ENCODE results near the gene TARS1. TPM values are rescaled to one million over a fixed set of nuclear protein-coding genes. Genes with fewer than 3 reads are reported as not detected.

Gene TARS1
- total and polyA plus RNA-seq, 7 donors = 81.7 to 151 (median 117) TPM

DNA sequence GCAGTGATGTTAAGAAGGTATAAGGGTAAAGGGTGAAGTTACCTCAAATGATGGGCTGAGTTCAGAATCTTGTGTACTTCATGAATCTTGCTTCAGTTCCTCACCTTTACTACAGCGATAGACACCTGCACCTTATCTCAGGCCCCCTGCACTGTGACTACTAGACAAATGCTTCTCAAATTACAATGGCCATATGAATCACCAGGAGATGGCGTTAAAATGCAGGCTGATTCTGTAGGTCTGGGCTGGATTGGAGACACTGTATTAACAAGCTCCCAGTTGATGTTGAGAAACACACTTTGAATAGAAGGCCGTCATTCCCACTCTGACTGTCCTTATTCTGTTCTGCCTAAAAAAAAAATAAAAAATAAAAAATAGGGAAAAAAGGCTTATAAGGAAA is 29.8 kb downstream of the TARS1 start:
- Histone ChIP-seq H3K4me1 (no peaks in the 10 kb centered on the region), H3K4me3 (no peak overlapping the region), H3K36me3 (peaks cover 22 to 100% (median 30%) of the 10 kb centered on the region in 4 donors), H3K27me3 (no peaks in the 10 kb centered on the region), H3K9me3 (no peaks in the 10 kb centered on the region), H3K27ac (no peak overlapping the region)
- WGBS, 2 donors = 76 to 88% methylated on average over 3 of the region's 3 CpGs
- TF ChIP-seq POLR2AphosphoS5 (IDR thresholded peaks at IDR 0.05) (no peak), CTCF (IDR thresholded peaks at IDR 0.05) (peak in 1 of 4 experiments; percentile 21)
- intact Hi-C loops (cut with DNase I) = no loop called here
- no peak for DNase-seq

DNA sequence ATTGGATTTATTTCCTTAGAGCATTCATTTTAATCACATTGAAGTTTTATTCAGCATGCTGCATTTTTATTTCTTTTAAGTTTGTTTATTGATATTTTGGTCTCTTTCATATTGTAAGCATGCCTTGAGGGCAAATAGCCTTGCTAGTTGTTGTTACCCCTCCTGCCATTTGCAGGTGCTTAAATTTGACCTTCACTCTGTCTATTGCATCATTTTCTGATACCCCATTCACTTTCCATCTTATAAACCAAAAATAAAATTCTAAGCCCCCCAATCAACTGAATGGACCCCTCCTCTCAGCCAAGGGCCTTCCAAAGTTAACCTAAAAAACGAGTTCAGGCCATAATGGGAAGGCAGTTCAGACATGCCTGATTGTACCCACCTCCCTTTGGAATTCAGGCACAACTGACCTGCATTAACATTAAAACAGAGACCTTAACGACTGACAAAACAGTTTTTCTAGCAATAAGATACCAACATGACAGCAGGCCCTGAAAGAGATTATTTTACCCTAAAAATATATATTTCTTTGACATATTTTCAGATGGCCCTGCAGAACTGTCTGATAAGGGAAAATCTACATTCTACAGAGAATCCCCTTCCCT is 32.1 kb downstream of the TARS1 start:
- intact Hi-C loops (cut with DNase I) = no loop called here
- H3K4me1 ChIP-seq = no peaks in the 10 kb centered on the region
- no peak for DNase-seq
- peaks cover 17 to 99% (median 28%) of the 10 kb centered on the region in 4 donors for H3K36me3 ChIP-seq
- 74 to 89% methylated on average over 2 of the region's 2 CpGs for WGBS, 2 donors
- no peak overlapping the region for H3K4me3 ChIP-seq
- no peaks in the 10 kb centered on the region for H3K9me3 ChIP-seq
- H3K27ac ChIP-seq = no peak overlapping the region
- TF ChIP-seq EP300 (IDR thresholded peaks at IDR 0.05) = no peak
- TF ChIP-seq CTCF (IDR thresholded peaks at IDR 0.05) = no peak
- no peak for TF ChIP-seq POLR2AphosphoS5 (IDR thresholded peaks at IDR 0.05)
- no peak for TF ChIP-seq POLR2A (IDR thresholded peaks at IDR 0.05)
- no peaks in the 10 kb centered on the region for H3K27me3 ChIP-seq

- H3K4me3 ChIP-seq = no peak overlapping the region
- H3K27ac ChIP-seq = no peak overlapping the region
- H3K27me3 ChIP-seq = no peaks in the 10 kb centered on the region
- intact Hi-C loops (cut with DNase I) = no loop called here
- DNase-seq = no peak
- H3K36me3 ChIP-seq = peaks cover 13 to 90% (median 21%) of the 10 kb centered on the region in 4 donors
- no peaks in the 10 kb centered on the region for H3K4me1 ChIP-seq
- no peaks in the 10 kb centered on the region for H3K9me3 ChIP-seq
- WGBS, 2 donors = 96 to 98% methylated on average over 2 of the region's 2 CpGs
- TF ChIP-seq POLR2AphosphoS5 (IDR thresholded peaks at IDR 0.05) (no peak), POLR2A (IDR thresholded peaks at IDR 0.05) (no peak), CTCF (IDR thresholded peaks at IDR 0.05) (no peak), EP300 (IDR thresholded peaks at IDR 0.05) (no peak)
Observed at GRCh38 chr5:33474004-33474403, 33.2 kb downstream of the TARS1 start.

- H3K4me3 ChIP-seq = no peak overlapping the region
- no peak for TF ChIP-seq CTCF (IDR thresholded peaks at IDR 0.05)
- TF ChIP-seq POLR2AphosphoS5 (IDR thresholded peaks at IDR 0.05) = no peak
- TF ChIP-seq EP300 (IDR thresholded peaks at IDR 0.05) = no peak
- TF ChIP-seq POLR2A (IDR thresholded peaks at IDR 0.05) = no peak
- no peaks in the 10 kb centered on the region for H3K27me3 ChIP-seq
- H3K9me3 ChIP-seq = no peaks in the 10 kb centered on the region
- no peaks in the 10 kb centered on the region for H3K4me1 ChIP-seq
- no peak for DNase-seq
- WGBS, 2 donors = 92 to 99% methylated on average over 3 of the region's 3 CpGs
- no peak overlapping the region for H3K27ac ChIP-seq
- intact Hi-C loops (cut with DNase I) = no loop called here
- H3K36me3 ChIP-seq = peaks cover 9 to 90% (median 15%) of the 10 kb centered on the region in 4 donors
Observed at GRCh38 chr5:33474931-33475499, 34.2 kb downstream of the TARS1 start.

GRCh38 chr5:33475706-33476105 is 34.9 kb downstream of the TARS1 start:
- Histone ChIP-seq H3K27me3 (no peaks in the 10 kb centered on the region), H3K27ac (no peak overlapping the region), H3K4me3 (no peak overlapping the region), H3K9me3 (no peaks in the 10 kb centered on the region), H3K36me3 (peaks cover 3 to 87% (median 14%) of the 10 kb centered on the region in 4 donors), H3K4me1 (no peaks in the 10 kb centered on the region)
- DNase-seq = no peak
- 75 to 94% methylated on average over 5 of the region's 5 CpGs for WGBS, 2 donors
- TF ChIP-seq CTCF (IDR thresholded peaks at IDR 0.05) = no peak
- no peak for TF ChIP-seq POLR2A (IDR thresholded peaks at IDR 0.05)
- TF ChIP-seq EP300 (IDR thresholded peaks at IDR 0.05) = no peak
- TF ChIP-seq POLR2AphosphoS5 (IDR thresholded peaks at IDR 0.05) = no peak
- intact Hi-C loops (cut with DNase I) = no loop called here

Data from sigmoid colon (tissue), 7 donors.